CD4-positive, alpha-beta T cell (primary cell): ENCODE results near the gene HDDC3. TPM values are rescaled to one million over a fixed set of nuclear protein-coding genes. Genes with fewer than 3 reads are reported as not detected.

Experiments used
- ATAC-seq: fragments of 200-7000 bp; cut with Tn5 transposase; one replicate; pipeline ENCODE4 v1.10.0; 2022; ENCODE audit warnings: mild to moderate bottlenecking; ENCODE audit not compliant: poor library complexity
- CTCF ChIA-PET: fragments of 350-600 bp; sonication (Branson Sonifier 250); formaldehyde crosslinking; loops from one replicate; lab custom pipeline; 2021; ENCODE audit warnings: antibody characterized with exemption, inconsistent platforms; lab: Charles Lee
- POLR2A ChIA-PET: fragments of 350-600 bp; sonication (Branson Sonifier 250); formaldehyde crosslinking; loops from one replicate; lab custom pipeline; 2021; ENCODE audit warnings: antibody characterized with exemption, inconsistent platforms; lab: Charles Lee
- DNase-seq, 14 experiments: peaks; one replicate each; pipeline ENCODE4 v3.0.0-alpha.2; 2013 to 2020; ENCODE audit warnings: mixed read lengths in 2 of 14
- H3K27ac ChIP-seq, 2 donors: one replicate each; pipeline versions ENCODE4 v1.5.1 to v1.7.0; 2013; ENCODE audit warnings: low read length in 2 of 2, low read depth in 1 of 2, mild to moderate bottlenecking in 1 of 2
- H3K27me3 ChIP-seq, 2 experiments: 1 replicate in 1 of 2; 2 replicates in 1 of 2; pipeline versions ENCODE4 v1.6.1 to v1.7.0; 2013; ENCODE audit warnings: low read length in 2 of 2, control low read depth in 1 of 2, mild to moderate bottlenecking in 1 of 2, moderate library complexity in 1 of 2; ENCODE audit not compliant: insufficient read depth in 2 of 2, control insufficient read depth in 1 of 2
- H3K36me3 ChIP-seq: one replicate; pipeline ENCODE4 v1.6.1; 2013; ENCODE audit warnings: low read length, control low read depth; ENCODE audit not compliant: insufficient read depth
- H3K4me1 ChIP-seq: one replicate; pipeline ENCODE4 v1.6.1; 2013; ENCODE audit warnings: low read length, control low read depth; ENCODE audit not compliant: insufficient read depth
- H3K4me3 ChIP-seq: one replicate; pipeline ENCODE4 v1.5.1; 2013; ENCODE audit warnings: mild to moderate bottlenecking, low read length, moderate library complexity
- H3K9me3 ChIP-seq, 2 experiments: 1 replicate in 1 of 2; 2 replicates in 1 of 2; pipeline versions ENCODE4 v1.6.1 to v1.7.0; 2013; ENCODE audit warnings: low read length in 2 of 2, mild to moderate bottlenecking in 2 of 2, control low read depth in 1 of 2, moderate library complexity in 1 of 2; ENCODE audit not compliant: control insufficient read depth in 1 of 2, insufficient read depth in 1 of 2
- H3K27ac Mint-ChIP-seq: one replicate; pipeline ENCODE4 v1.8.0; 2020; ENCODE audit warnings: mixed read lengths
- H3K27me3 Mint-ChIP-seq: one replicate; pipeline ENCODE4 v1.8.0; 2021; ENCODE audit warnings: mixed read lengths
- H3K36me3 Mint-ChIP-seq: one replicate; pipeline ENCODE4 v1.8.0; 2021; ENCODE audit warnings: low read depth, mixed read lengths
- H3K4me1 Mint-ChIP-seq: one replicate; pipeline ENCODE4 v1.8.0; 2021; ENCODE audit warnings: low read depth, mixed read lengths
- H3K4me3 Mint-ChIP-seq: one replicate; pipeline ENCODE4 v1.8.0; 2020; ENCODE audit warnings: mild to moderate bottlenecking, mixed read lengths
- H3K9me3 Mint-ChIP-seq: one replicate; pipeline ENCODE4 v1.8.0; 2020; ENCODE audit warnings: mixed read lengths
- CTCF ChIP-seq: fragments of 200-600 bp; IDR thresholded peaks from one replicate; pipeline ENCODE4 v1.8.0; 2022; ENCODE audit warnings: antibody characterized with exemption, mild to moderate bottlenecking
- intact Hi-C, 2 experiments: fragments of 100-400 bp; cut with DNase I in 1 of 2; cut with micrococcal nuclease in 1 of 2; formaldehyde crosslinking; loops; one replicate each; pipeline versions ENCODE4 v1.15.1 to v1.9.0; 2023 to 2025; cut with DNase I, micrococcal nuclease
- total RNA-seq, 174 experiments: library from RNA in 2 of 174; stranded (reverse) in 2 of 174; gene quantifications; one replicate each; pipeline ENCODE4 v1.2.3 and lab custom pipeline; 2021 to 2026

HDDC3 gene
- total RNA-seq, 2 experiments from 2014 or later, result 9.9 to 10.8 TPM

- Mint-ChIP-seq H3K4me3 (no peak overlapping the region), H3K9me3 (no peaks in the 10 kb centered on the region), H3K27ac (no peak overlapping the region), H3K4me1 (no peaks in the 10 kb centered on the region), H3K27me3 (no peaks in the 10 kb centered on the region), H3K36me3 (peaks cover 85% of the 10 kb centered on the region)
- ChIA-PET CTCF (no interaction called here), POLR2A (interaction anchor here (1.9 kb wide), 1 partner anchor 9 kb away, joined by 6 read pairs; the partner anchor contains the start of gene MAN2A2)
- H3K27ac ChIP-seq, result no peak overlapping the region
- no peak for DNase-seq
- peaks cover 91% of the 10 kb centered on the region for H3K36me3 ChIP-seq
- H3K4me3 ChIP-seq, result no peak overlapping the region
- intact Hi-C loops, result no loop called here
- H3K4me1 ChIP-seq, result peaks cover 3% of the 10 kb centered on the region
- no peaks in the 10 kb centered on the region for H3K9me3 ChIP-seq
- no peak for TF ChIP-seq CTCF
- ATAC-seq, result no peak
- H3K27me3 ChIP-seq, result no peaks in the 10 kb centered on the region
These were observed 20.2 kb downstream of the HDDC3 start for GRCh38 chr15:90911906-90912769.

- Mint-ChIP-seq H3K4me3 (no peak overlapping the region), H3K27me3 (no peaks in the 10 kb centered on the region), H3K4me1 (no peaks in the 10 kb centered on the region), H3K36me3 (peaks cover 85% of the 10 kb centered on the region), H3K9me3 (no peaks in the 10 kb centered on the region), H3K27ac (no peak overlapping the region)
- ATAC-seq (no peak), DNase-seq (no peak)
- ChIA-PET CTCF (no interaction called here), POLR2A (no interaction called here)
- no peak for TF ChIP-seq CTCF
- no peak overlapping the region for H3K27ac ChIP-seq
- no peak overlapping the region for H3K4me3 ChIP-seq
- intact Hi-C loops, result no loop called here
- H3K27me3 ChIP-seq, result no peaks in the 10 kb centered on the region
- H3K9me3 ChIP-seq, result no peaks in the 10 kb centered on the region
- peaks cover under 1% of the 10 kb centered on the region for H3K4me1 ChIP-seq
- peaks cover 91% of the 10 kb centered on the region for H3K36me3 ChIP-seq
These were observed 21.1 kb downstream of the HDDC3 start for GRCh38 chr15:90911302-90911623.

- Mint-ChIP-seq H3K27me3 (no peaks in the 10 kb centered on the region), H3K4me3 (no peak overlapping the region), H3K27ac (no peak overlapping the region), H3K4me1 (peaks cover 3% of the 10 kb centered on the region), H3K36me3 (peaks cover 85% of the 10 kb centered on the region), H3K9me3 (no peaks in the 10 kb centered on the region)
- Histone ChIP-seq H3K27ac (no peak overlapping the region), H3K36me3 (peaks cover 91% of the 10 kb centered on the region), H3K4me3 (no peak overlapping the region), H3K4me1 (no peaks in the 10 kb centered on the region), H3K27me3 (no peaks in the 10 kb centered on the region), H3K9me3 (no peaks in the 10 kb centered on the region)
- POLR2A ChIA-PET, result no interaction called here
- DNase-seq (no peak), ATAC-seq (no peak)
- intact Hi-C loops, result no loop called here
- TF ChIP-seq CTCF, result no peak
- CTCF ChIA-PET, result no interaction called here
These were observed 21.7 kb downstream of the HDDC3 start for GRCh38 chr15:90910441-90911301.
